SU-DHL-6 (cell line): ENCODE data around the gene DENND5A.
"Not testable (repeated sequence)": the region's sequence is repeated elsewhere in the genome, so short reads cannot be mapped to it uniquely, and the experiment has no call there.

Source experiments
- H2AFZ ChIP-seq: fragments of 200-600 bp; sonication (generic); 2 replicates; pipeline ENCODE4 v1.6.1; 2014; ENCODE audit warnings: low read depth, mild to moderate bottlenecking, moderate library complexity, mixed read lengths, antibody characterized with exemption, low read length; ENCODE audit not compliant: severe bottlenecking
- H3F3A ChIP-seq: fragments of 200-600 bp; shearing (Covaris generic); 2 replicates; pipeline ENCODE4 v1.6.0; 2016; ENCODE audit warnings: antibody characterized with exemption, mild to moderate bottlenecking; ENCODE audit not compliant: insufficient read depth
- H3K27ac ChIP-seq: fragments of 200-600 bp; sonication (generic); 2 replicates; pipeline ENCODE4 v1.5.1; 2016; ENCODE audit warnings: low read depth, mild to moderate bottlenecking, low read length, moderate library complexity, mixed read lengths
- H3K27me3 ChIP-seq: fragments of 200-600 bp; sonication (generic), shearing (Covaris generic); 2 replicates; pipeline ENCODE4 v1.6.0; 2014; ENCODE audit warnings: mild to moderate bottlenecking, low read length
- H3K36me3 ChIP-seq: fragments of 200-600 bp; sonication (generic); 2 replicates; pipeline ENCODE4 v1.6.1; 2014; ENCODE audit warnings: mild to moderate bottlenecking, low read length, mixed read lengths
- H3K4me2 ChIP-seq: fragments of 300-600, 200-600 bp; shearing (Covaris generic), sonication (generic); 2 replicates; pipeline ENCODE4 v1.6.0; 2014; ENCODE audit warnings: low read length, low read depth, mild to moderate bottlenecking; ENCODE audit not compliant: poor library complexity, severe bottlenecking
- H3K4me3 ChIP-seq: fragments of 200-600 bp; sonication (generic); 2 replicates; pipeline ENCODE4 v1.5.1; 2014; ENCODE audit warnings: antibody characterized with exemption, low read length, mild to moderate bottlenecking, mixed read lengths; ENCODE audit not compliant: insufficient read depth, poor library complexity, severe bottlenecking
- H3K79me2 ChIP-seq: fragments of 200-600 bp; sonication (generic); 2 replicates; pipeline ENCODE4 v1.6.1; 2014; ENCODE audit warnings: mild to moderate bottlenecking, low read length, moderate library complexity; ENCODE audit not compliant: insufficient read depth
- H3K9ac ChIP-seq: fragments of 200-600 bp; sonication (generic); 2 replicates; pipeline ENCODE4 v1.7.0; 2014; ENCODE audit warnings: mild to moderate bottlenecking, low read length
- H3K9me2 ChIP-seq: fragments of 200-600 bp; sonication (generic); replicated peaks from 2 replicates; pipeline ENCODE4 v1.6.1; 2014; ENCODE audit warnings: low read length; ENCODE audit not compliant: insufficient read depth
- H3K9me3 ChIP-seq: fragments of 200-600 bp; sonication (generic); 2 replicates; pipeline ENCODE4 v1.6.1; 2014; ENCODE audit warnings: low read length, mixed read lengths; ENCODE audit not compliant: insufficient read depth
- H4K20me1 ChIP-seq: fragments of 200-600 bp; sonication (generic); 2 replicates; pipeline ENCODE4 v1.6.1; 2014; ENCODE audit warnings: low read depth, mild to moderate bottlenecking, antibody characterized with exemption, low read length, moderate library complexity, mixed read lengths
- EZH2phosphoT487 ChIP-seq: fragments of 200-600 bp; sonication (generic), shearing (Covaris generic); conservative IDR thresholded peaks from 2 replicates; pipeline ENCODE4 v1.6.1; 2018; ENCODE audit warnings: mild to moderate bottlenecking, antibody characterized with exemption, low read length, moderate library complexity, mixed read lengths
- TF ChIP-seq, protein P1 (sequence below): fragments of 200-600 bp; sonication (generic); IDR thresholded peaks from one replicate; pipeline ENCODE4 v1.5.1; 2017; ENCODE audit warnings: antibody characterized with exemption, mild to moderate bottlenecking, low read length, moderate library complexity; ENCODE audit not compliant: insufficient read depth, poor library complexity, severe bottlenecking

The DENND5A gene

DNA sequence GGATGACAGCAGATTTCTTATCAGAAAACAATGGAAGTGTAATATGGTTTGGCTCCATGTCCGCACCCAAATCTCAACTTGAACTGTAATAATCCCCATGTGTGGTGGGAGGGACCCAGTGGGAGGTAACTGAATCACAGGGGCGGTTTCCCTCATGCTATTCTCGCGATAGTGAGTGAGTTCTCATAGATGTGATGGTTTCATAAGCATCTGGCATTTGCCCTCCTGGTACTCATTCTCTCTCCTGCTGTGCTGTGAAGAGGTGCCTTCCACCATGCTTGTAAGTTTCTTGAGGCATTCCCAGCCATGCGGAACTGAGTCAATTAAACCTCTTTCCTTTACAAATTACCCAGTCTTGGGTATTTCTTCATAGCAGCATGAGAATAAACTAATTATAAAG lies 92.8 kb downstream of the DENND5A start:
- no peaks in the 10 kb centered on the region for H3K79me2 ChIP-seq
- H3K4me3 ChIP-seq, result no peak overlapping the region
- TF ChIP-seq EZH2phosphoT487, result no peak
- TF ChIP-seq, protein P1, sequence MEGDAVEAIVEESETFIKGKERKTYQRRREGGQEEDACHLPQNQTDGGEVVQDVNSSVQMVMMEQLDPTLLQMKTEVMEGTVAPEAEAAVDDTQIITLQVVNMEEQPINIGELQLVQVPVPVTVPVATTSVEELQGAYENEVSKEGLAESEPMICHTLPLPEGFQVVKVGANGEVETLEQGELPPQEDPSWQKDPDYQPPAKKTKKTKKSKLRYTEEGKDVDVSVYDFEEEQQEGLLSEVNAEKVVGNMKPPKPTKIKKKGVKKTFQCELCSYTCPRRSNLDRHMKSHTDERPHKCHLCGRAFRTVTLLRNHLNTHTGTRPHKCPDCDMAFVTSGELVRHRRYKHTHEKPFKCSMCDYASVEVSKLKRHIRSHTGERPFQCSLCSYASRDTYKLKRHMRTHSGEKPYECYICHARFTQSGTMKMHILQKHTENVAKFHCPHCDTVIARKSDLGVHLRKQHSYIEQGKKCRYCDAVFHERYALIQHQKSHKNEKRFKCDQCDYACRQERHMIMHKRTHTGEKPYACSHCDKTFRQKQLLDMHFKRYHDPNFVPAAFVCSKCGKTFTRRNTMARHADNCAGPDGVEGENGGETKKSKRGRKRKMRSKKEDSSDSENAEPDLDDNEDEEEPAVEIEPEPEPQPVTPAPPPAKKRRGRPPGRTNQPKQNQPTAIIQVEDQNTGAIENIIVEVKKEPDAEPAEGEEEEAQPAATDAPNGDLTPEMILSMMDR, result no peak
- H2AFZ ChIP-seq, result no peak overlapping the region
- H4K20me1 ChIP-seq, result no peaks in the 10 kb centered on the region
- H3K9me3 ChIP-seq, result no peaks in the 10 kb centered on the region
- H3K27me3 ChIP-seq, result no peaks in the 10 kb centered on the region
- H3K27ac ChIP-seq, result no peak overlapping the region
- no peaks in the 10 kb centered on the region for H3K36me3 ChIP-seq
- no peak overlapping the region for H3K4me2 ChIP-seq
- H3F3A ChIP-seq, result no peaks in the 10 kb centered on the region
- H3K9ac ChIP-seq, result no peak overlapping the region
- H3K9me2 ChIP-seq, result no peaks in the 10 kb centered on the region

GRCh38 chr11:9170450-9170849 lies 94.7 kb downstream of the DENND5A start:
- Histone ChIP-seq H3K4me2 (no peak overlapping the region), H4K20me1 (no peaks in the 10 kb centered on the region), H3K4me3 (no peak overlapping the region), H3K9me3 (no peaks in the 10 kb centered on the region), H3K79me2 (no peaks in the 10 kb centered on the region), H2AFZ (no peak overlapping the region), H3K36me3 (no peaks in the 10 kb centered on the region), H3K27ac (no peak overlapping the region), H3K9ac (no peak overlapping the region), H3K9me2 (no peaks in the 10 kb centered on the region), H3F3A (no peaks in the 10 kb centered on the region), H3K27me3 (no peaks in the 10 kb centered on the region)
- TF ChIP-seq EZH2phosphoT487, result no peak
- TF ChIP-seq, protein P1, result no peak

GRCh38 chr11:9169595-9170295 lies 95.4 kb downstream of the DENND5A start:
- H3F3A ChIP-seq, result no peaks in the 10 kb centered on the region
- no peaks in the 10 kb centered on the region for H3K27me3 ChIP-seq
- H3K9me3 ChIP-seq, result no peaks in the 10 kb centered on the region
- no peak overlapping the region for H3K27ac ChIP-seq
- H3K4me3 ChIP-seq, result no peak overlapping the region
- no peaks in the 10 kb centered on the region for H3K9me2 ChIP-seq
- no peaks in the 10 kb centered on the region for H4K20me1 ChIP-seq
- H3K4me2 ChIP-seq, result no peak overlapping the region
- H3K9ac ChIP-seq, result no peak overlapping the region
- H3K79me2 ChIP-seq, result no peaks in the 10 kb centered on the region
- H3K36me3 ChIP-seq, result no peaks in the 10 kb centered on the region
- H2AFZ ChIP-seq, result no peak overlapping the region
- TF ChIP-seq EZH2phosphoT487, result no peak
- TF ChIP-seq, protein P1, result no peak

DNA sequence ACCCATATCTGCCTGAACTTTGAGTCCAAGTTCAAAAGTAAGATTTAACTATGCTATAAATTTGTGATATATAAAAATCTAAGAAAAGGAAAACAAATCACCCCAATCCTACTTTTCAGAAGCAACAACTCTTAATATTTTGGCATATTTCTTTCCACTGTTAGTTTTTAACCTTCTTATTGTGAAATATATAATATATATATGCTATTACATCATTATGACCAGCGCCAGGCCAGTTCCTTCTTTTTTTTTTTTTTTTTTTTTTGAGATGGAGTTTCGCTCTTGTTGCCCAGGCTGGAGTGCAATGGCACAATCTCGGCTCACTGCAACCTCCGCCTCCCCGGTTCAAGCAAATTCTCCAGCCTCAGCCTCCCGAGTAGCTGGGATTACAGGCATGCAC lies 103.2 kb downstream of the DENND5A start:
- not testable (repeated sequence) for H3K9me2 ChIP-seq, H3K4me2 ChIP-seq, H3K9me3 ChIP-seq, H3K79me2 ChIP-seq, H4K20me1 ChIP-seq, H3F3A ChIP-seq, H3K27me3 ChIP-seq, H3K27ac ChIP-seq, H3K36me3 ChIP-seq, H2AFZ ChIP-seq, H3K4me3 ChIP-seq, H3K9ac ChIP-seq
